Right lobe of liver (tissue), 4 donors: ENCODE results near the gene HBS1L.

Experiments used
- CTCF ChIP-seq, 4 donors: fragments of 200-600 bp in 3 of 4; fragments of 450-650 bp in 1 of 4; IDR thresholded peaks; one replicate each; pipeline versions ENCODE4 v1.5.1 to v1.8.0; 2016 to 2022; ENCODE audit warnings: antibody characterized with exemption in 4 of 4, mild to moderate bottlenecking in 2 of 4
- POLR2A ChIP-seq: fragments of 450-650 bp; IDR thresholded peaks from one replicate; pipeline ENCODE4 v1.6.1; 2017; ENCODE audit warnings: antibody characterized with exemption, mild to moderate bottlenecking
- donor health status: DM: no; HTN: no; CAD: no.
- donor health status: DM: no; HTN: no; CAD: no.
- donor health status: DM: no; HTN: yes; CAD: no.

- TF ChIP-seq CTCF (IDR thresholded peaks at IDR 0.05) (no peak), POLR2A (no peak)
These were observed 41.9 kb downstream of the HBS1L start for GRCh38 chr6:135012764-135013163.
